Neural progenitor cell (in vitro differentiated cells): ENCODE results near the gene CARD16. TPM values are rescaled to one million over a fixed set of nuclear protein-coding genes. Genes with fewer than 3 reads are reported as not detected.

Experiments
- DNase-seq: peaks from one replicate; pipeline ENCODE4 v3.0.0-alpha.2; 2016; ENCODE audit warnings: low spot score
- H2AFZ ChIP-seq: fragments of 200-600 bp; sonication (generic); replicated peaks from 2 replicates; pipeline ENCODE4 v1.6.1; 2016; ENCODE audit warnings: antibody characterized with exemption
- H3F3A ChIP-seq: fragments of 200-600 bp; sonication (generic); 2 replicates; pipeline ENCODE4 v1.6.1; 2016; ENCODE audit warnings: antibody characterized with exemption, low read depth
- H3K27ac ChIP-seq: fragments of 200-600 bp; sonication (generic); 2 replicates; pipeline ENCODE4 v1.5.1; 2016; ENCODE audit warnings: mild to moderate bottlenecking
- H3K27me3 ChIP-seq: fragments of 200-600 bp; sonication (generic); 2 replicates; pipeline ENCODE4 v1.6.1; 2016; ENCODE audit warnings: mild to moderate bottlenecking, moderate library complexity
- H3K36me3 ChIP-seq: fragments of 200-600 bp; sonication (generic); 2 replicates; pipeline ENCODE4 v1.5.1; 2016
- H3K4me1 ChIP-seq: fragments of 200-600 bp; sonication (generic); 2 replicates; pipeline ENCODE4 v1.6.1; 2016; ENCODE audit warnings: mixed run types
- H3K4me2 ChIP-seq: fragments of 200-600 bp; sonication (generic); 2 replicates; pipeline ENCODE4 v1.6.1; 2016
- H3K4me3 ChIP-seq: fragments of 200-600 bp; sonication (generic); 2 replicates; pipeline ENCODE4 v1.5.1; 2016
- H3K79me2 ChIP-seq: fragments of 200-600 bp; sonication (generic); 2 replicates; pipeline ENCODE4 v1.6.1; 2016; ENCODE audit warnings: low read depth
- H3K9ac ChIP-seq: fragments of 200-600 bp; sonication (generic); 2 replicates; pipeline ENCODE4 v1.6.1; 2016
- H3K9me3 ChIP-seq: fragments of 200-600 bp; sonication (generic); 2 replicates; pipeline ENCODE4 v1.5.1; 2016; ENCODE audit warnings: low read depth
- H4K20me1 ChIP-seq: fragments of 200-600 bp; sonication (generic); 2 replicates; pipeline ENCODE4 v1.6.1; 2016; ENCODE audit warnings: low read depth
- H3K27ac Mint-ChIP-seq: 3 replicates; pipeline ENCODE4 v1.8.0; 2021; ENCODE audit warnings: mixed read lengths
- H3K27me3 Mint-ChIP-seq: 2 replicates; pipeline ENCODE4 v1.8.0; 2022; ENCODE audit warnings: low read depth, mild to moderate bottlenecking, inconsistent platforms, moderate library complexity, mixed read lengths; ENCODE audit not compliant: insufficient read depth
- H3K36me3 Mint-ChIP-seq: 3 replicates; pipeline ENCODE4 v1.8.0; 2021; ENCODE audit warnings: mixed read lengths
- H3K4me1 Mint-ChIP-seq: 3 replicates; pipeline ENCODE4 v1.8.0; 2021; ENCODE audit warnings: mixed read lengths
- H3K4me3 Mint-ChIP-seq: 3 replicates; pipeline ENCODE4 v1.8.0; 2021; ENCODE audit warnings: mild to moderate bottlenecking, moderate library complexity, mixed read lengths
- H3K9me3 Mint-ChIP-seq: 3 replicates; pipeline ENCODE4 v1.8.0; 2020; ENCODE audit warnings: mixed read lengths
- CTCF ChIP-seq: fragments of 200-600 bp; sonication (generic); IDR thresholded peaks from 2 replicates; pipeline ENCODE4 v1.5.1; 2017; ENCODE audit warnings: antibody characterized with exemption, mild to moderate bottlenecking
- EZH2 ChIP-seq: fragments of 200-600 bp; sonication (generic); IDR thresholded peaks from 2 replicates; pipeline ENCODE4 v1.6.1; 2017; ENCODE audit warnings: antibody characterized with exemption, mild to moderate bottlenecking, moderate library complexity
- EZH2phosphoT487 ChIP-seq: fragments of 200-600 bp; sonication (generic); IDR thresholded peaks from 2 replicates; pipeline ENCODE4 v1.6.1; 2017; ENCODE audit warnings: antibody characterized with exemption
- total RNA-seq: library from RNA; depleted of rRNA; stranded (reverse); fragments of >200 nt; gene quantifications from 2 replicates; pipeline ENCODE4 v1.2.3, GENCODE V29; 2015; ENCODE audit warnings: low replicate concordance

The CARD16 gene
- total RNA-seq, 1 donor from 2014 or later = not detected

- Histone ChIP-seq H3K9ac (no peak overlapping the region), H3K4me1 (no peaks in the 10 kb centered on the region), H3K4me3 (no peak overlapping the region), H4K20me1 (no peaks in the 10 kb centered on the region), H3K36me3 (no peaks in the 10 kb centered on the region), H3F3A (no peaks in the 10 kb centered on the region), H3K79me2 (no peaks in the 10 kb centered on the region), H3K9me3 (no peaks in the 10 kb centered on the region), H3K27ac (no peak overlapping the region), H2AFZ (no peak overlapping the region), H3K27me3 (no peaks in the 10 kb centered on the region), H3K4me2 (no peak overlapping the region)
- Mint-ChIP-seq H3K4me3 (no peak overlapping the region), H3K27me3 (no peaks in the 10 kb centered on the region), H3K9me3 (no peaks in the 10 kb centered on the region), H3K36me3 (no peaks in the 10 kb centered on the region), H3K27ac (no peak overlapping the region), H3K4me1 (no peaks in the 10 kb centered on the region)
- TF ChIP-seq EZH2phosphoT487 = no peak
- TF ChIP-seq CTCF = no peak
- no peak for TF ChIP-seq EZH2
- DNase-seq = no peak
These were observed 651 bp upstream of the CARD16 start for GRCh38 chr11:105045676-105046296.

DNA sequence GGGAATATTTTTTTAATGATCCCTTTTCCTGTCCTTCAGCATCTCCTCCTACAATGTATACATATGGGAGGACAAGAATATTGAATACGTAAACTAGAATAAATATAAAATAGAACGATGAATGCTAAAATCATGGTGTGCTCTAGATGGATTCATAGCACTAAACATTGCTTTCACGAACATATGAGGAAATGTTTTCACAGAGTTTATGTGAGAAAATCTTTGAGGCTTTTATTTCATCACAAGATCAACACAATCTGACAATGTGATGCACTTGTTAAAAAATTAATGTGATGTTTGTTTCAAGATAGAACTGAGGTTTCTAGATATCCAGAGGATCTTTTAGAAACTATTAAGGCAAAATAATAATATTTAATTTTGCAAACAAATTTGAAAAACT lies 3.0 kb downstream of the CARD16 start:
- Histone ChIP-seq H3K4me3 (no peak overlapping the region), H3K79me2 (no peaks in the 10 kb centered on the region), H3K4me1 (no peaks in the 10 kb centered on the region), H3K36me3 (no peaks in the 10 kb centered on the region), H3K4me2 (no peak overlapping the region), H3F3A (no peaks in the 10 kb centered on the region), H3K27me3 (no peaks in the 10 kb centered on the region), H4K20me1 (no peaks in the 10 kb centered on the region), H3K9ac (no peak overlapping the region), H2AFZ (no peak overlapping the region), H3K27ac (no peak overlapping the region), H3K9me3 (no peaks in the 10 kb centered on the region)
- Mint-ChIP-seq H3K4me3 (no peak overlapping the region), H3K27me3 (no peaks in the 10 kb centered on the region), H3K9me3 (no peaks in the 10 kb centered on the region), H3K36me3 (no peaks in the 10 kb centered on the region), H3K27ac (no peak overlapping the region), H3K4me1 (no peaks in the 10 kb centered on the region)
- DNase-seq = no peak
- TF ChIP-seq CTCF (no peak), EZH2 (no peak), EZH2phosphoT487 (no peak)

GRCh38 chr11:105040703-105041102 lies 4.4 kb downstream of the CARD16 start:
- H3K4me1 ChIP-seq = no peaks in the 10 kb centered on the region
- H3F3A ChIP-seq = no peaks in the 10 kb centered on the region
- no peak overlapping the region for H3K4me3 ChIP-seq
- no peak overlapping the region for H3K27ac ChIP-seq
- no peaks in the 10 kb centered on the region for H3K27me3 Mint-ChIP-seq
- H3K4me1 Mint-ChIP-seq = no peaks in the 10 kb centered on the region
- no peaks in the 10 kb centered on the region for H3K9me3 ChIP-seq
- H2AFZ ChIP-seq = no peak overlapping the region
- H3K27ac Mint-ChIP-seq = no peak overlapping the region
- H3K79me2 ChIP-seq = no peaks in the 10 kb centered on the region
- no peaks in the 10 kb centered on the region for H3K36me3 ChIP-seq
- no peaks in the 10 kb centered on the region for H4K20me1 ChIP-seq
- no peak for DNase-seq
- H3K4me3 Mint-ChIP-seq = no peak overlapping the region
- no peaks in the 10 kb centered on the region for H3K9me3 Mint-ChIP-seq
- H3K36me3 Mint-ChIP-seq = no peaks in the 10 kb centered on the region
- no peak overlapping the region for H3K4me2 ChIP-seq
- no peaks in the 10 kb centered on the region for H3K27me3 ChIP-seq
- no peak for TF ChIP-seq EZH2phosphoT487
- no peak for TF ChIP-seq EZH2
- no peak for TF ChIP-seq CTCF
- H3K9ac ChIP-seq = no peak overlapping the region
